ENCODE data around the gene BUB3.
"Not testable (repeated sequence)": the region's sequence is repeated elsewhere in the genome, so short reads cannot be mapped to it uniquely, and the experiment has no call there.

DNA sequence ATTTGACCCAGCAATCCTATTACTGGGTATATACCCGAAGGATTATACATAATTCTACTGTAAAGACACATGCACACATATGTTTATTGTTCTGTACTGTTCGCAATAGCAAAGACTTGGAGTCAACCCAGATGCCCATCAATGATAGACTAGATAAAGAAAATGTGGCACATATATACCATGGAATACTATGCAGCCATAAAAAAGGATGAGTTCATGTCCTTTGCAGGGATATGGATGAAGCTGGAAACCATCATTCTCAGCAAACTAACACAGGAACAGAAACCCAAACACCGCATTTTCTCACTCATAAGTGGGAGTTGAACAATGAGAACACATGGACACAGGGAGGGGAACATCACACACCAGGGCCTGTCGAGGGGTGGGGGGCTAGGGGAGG is 24.2 kb downstream of the BUB3 start:
- not testable (repeated sequence) for TF ChIP-seq POLR2AphosphoS5 (IDR thresholded peaks at IDR 0.05; ENCODE audit: borderline replicate concordance, low read depth, low read length); EZH2 (IDR thresholded peaks at IDR 0.05); FOXP2 (optimal IDR thresholded peaks at IDR 0.05; ENCODE audit: control extremely low read depth, extremely low read length, insufficient read depth)
